H1 (cell line): ENCODE data around the gene RASGEF1C. TPM values are rescaled to one million over a fixed set of nuclear protein-coding genes. Genes with fewer than 3 reads are reported as not detected.

ENCODE experiments used
- CTCF ChIA-PET: fragments of 300-600 bp; sonication (Branson Sonifier 250); formaldehyde crosslinking; loops from one replicate; lab custom pipeline; 2021; ENCODE audit not compliant: partially characterized antibody; lab: Charles Lee
- POLR2A ChIA-PET: fragments of 300-600 bp; sonication (Branson Sonifier 250); formaldehyde crosslinking; loops from one replicate; lab custom pipeline; 2021; ENCODE audit warnings: inconsistent platforms; ENCODE audit not compliant: partially characterized antibody; lab: Charles Lee
- DNase-seq, 2 experiments: peaks; one replicate each; pipeline versions ENCODE4 v3.0.0 to v3.0.0-alpha.2; 2010 to 2022; ENCODE audit warnings: low spot score in 2 of 2, low read depth in 1 of 2, mixed read lengths in 1 of 2
- FAIRE-seq: peaks from 2 replicates; lab custom pipeline; 2011; peaks lifted over from hg19 to GRCh38; lab: Jason Lieb, UNC
- H2AFZ ChIP-seq: 2 replicates; pipeline ENCODE4 v1.8.1; 2012; ENCODE audit warnings: low read length, inconsistent platforms
- H2AK5ac ChIP-seq: 2 replicates; pipeline ENCODE4 v1.6.1; 2013; ENCODE audit warnings: low read depth, low read length
- H2BK120ac ChIP-seq: replicated peaks from 2 replicates; pipeline ENCODE3; 2013; ENCODE audit warnings: low read depth, low read length, inconsistent platforms
- H2BK12ac ChIP-seq: 2 replicates; pipeline ENCODE4 v1.6.1; 2013; ENCODE audit warnings: low read depth, low read length
- H2BK15ac ChIP-seq: 2 replicates; pipeline ENCODE4 v1.6.1; 2013; ENCODE audit warnings: low read length
- H2BK20ac ChIP-seq: 2 replicates; pipeline ENCODE4 v1.6.1; 2013; ENCODE audit warnings: low read length
- H2BK5ac ChIP-seq: 2 replicates; pipeline ENCODE4 v1.6.1; 2013; ENCODE audit warnings: low read depth, low read length
- H3K14ac ChIP-seq: 2 replicates; pipeline ENCODE4 v1.6.1; 2013; ENCODE audit warnings: inconsistent platforms; ENCODE audit not compliant: insufficient read length
- H3K18ac ChIP-seq: 2 replicates; pipeline ENCODE4 v1.6.1; 2013; ENCODE audit warnings: low read length; ENCODE audit errors: extremely low read depth
- H3K23ac ChIP-seq: 2 replicates; pipeline ENCODE4 v1.6.1; 2013; ENCODE audit warnings: inconsistent platforms; ENCODE audit not compliant: insufficient read length
- H3K23me2 ChIP-seq: 2 replicates; pipeline ENCODE4 v1.6.1; 2013; ENCODE audit warnings: low read depth, low read length
- H3K27ac ChIP-seq: 2 replicates; pipeline ENCODE4 v1.6.1; 2011; ENCODE audit warnings: low read depth, low read length, inconsistent platforms
- H3K27me3 ChIP-seq, 4 experiments: replicated peaks in 1 of 4; 1 replicate in 1 of 4; 2 replicates in 3 of 4; pipeline versions ENCODE4 v1.6.1 to v1.8.1; 2011 to 2013; ENCODE audit warnings: low read length in 3 of 4, mild to moderate bottlenecking in 3 of 4, inconsistent platforms in 2 of 4, mixed read lengths in 2 of 4, moderate library complexity in 1 of 4; ENCODE audit not compliant: control insufficient read depth in 3 of 4, insufficient read depth in 3 of 4; ENCODE audit errors: extremely low read depth in 1 of 4
- H3K36me3 ChIP-seq, 4 experiments: 2 replicates each; pipeline versions ENCODE4 v1.6.1 to v1.8.1; 2011 to 2013; ENCODE audit warnings: mild to moderate bottlenecking in 4 of 4, low read length in 3 of 4, moderate library complexity in 2 of 4, control low read depth in 1 of 4, inconsistent platforms in 1 of 4; ENCODE audit not compliant: insufficient read depth in 4 of 4, control insufficient read depth in 2 of 4
- H3K4ac ChIP-seq: replicated peaks from 2 replicates; pipeline ENCODE3; 2013; ENCODE audit warnings: low read length, low read depth, mixed read lengths, inconsistent platforms; ENCODE audit not compliant: insufficient read length
- H3K4me1 ChIP-seq, 4 experiments: replicated peaks in 1 of 4; 1 replicate in 1 of 4; 2 replicates in 3 of 4; pipeline versions ENCODE4 v1.6.1 to v1.8.1; 2011 to 2013; ENCODE audit warnings: low read length in 3 of 4, inconsistent platforms in 2 of 4, mixed read lengths in 1 of 4; ENCODE audit not compliant: insufficient read depth in 4 of 4, control insufficient read depth in 3 of 4
- H3K4me2 ChIP-seq, 2 experiments: 2 replicates each; pipeline versions ENCODE4 v1.6.1 to v1.8.1; 2011 to 2013; ENCODE audit warnings: low read depth in 2 of 2, low read length in 2 of 2, control low read depth in 1 of 2, inconsistent platforms in 1 of 2, mild to moderate bottlenecking in 1 of 2; ENCODE audit not compliant: insufficient read depth in 1 of 2
- H3K4me3 ChIP-seq, 4 experiments: fragments of 200-600, 300-600 bp in 1 of 4; sonication (generic), shearing (Covaris generic), sonication (Bioruptor Twin) in 1 of 4; 2 replicates each; pipeline versions ENCODE4 v1.5.1 to v1.8.1; 2011 to 2016; ENCODE audit warnings: low read length in 4 of 4, low read depth in 3 of 4, control low read depth in 2 of 4, inconsistent platforms in 2 of 4, mild to moderate bottlenecking in 2 of 4, mixed read lengths in 1 of 4, moderate library complexity in 1 of 4; ENCODE audit not compliant: insufficient read depth in 2 of 4; ENCODE audit errors: extremely low read depth in 1 of 4
- H3K56ac ChIP-seq: replicated peaks from 2 replicates; pipeline ENCODE3; 2013; ENCODE audit warnings: low read depth, mild to moderate bottlenecking, mixed read lengths, low read length, inconsistent platforms; ENCODE audit not compliant: insufficient read length
- H3K79me1 ChIP-seq: 2 replicates; pipeline ENCODE4 v1.6.1; 2013; ENCODE audit warnings: low read depth, low read length, control low read depth
- H3K79me2 ChIP-seq, 2 experiments: 2 replicates each; pipeline versions ENCODE4 v1.6.1 to v1.8.1; 2012 to 2013; ENCODE audit warnings: low read length in 2 of 2, mild to moderate bottlenecking in 2 of 2, inconsistent platforms in 1 of 2; ENCODE audit not compliant: insufficient read depth in 2 of 2, control insufficient read depth in 1 of 2
- H3K9ac ChIP-seq, 4 experiments: replicated peaks in 1 of 4; 1 replicate in 1 of 4; 2 replicates in 3 of 4; pipeline versions ENCODE4 v1.6.1 to v1.8.1; 2011 to 2013; ENCODE audit warnings: low read depth in 3 of 4, low read length in 3 of 4, control low read depth in 2 of 4, mild to moderate bottlenecking in 2 of 4, moderate library complexity in 2 of 4, inconsistent platforms in 1 of 4; ENCODE audit errors: extremely low read depth in 1 of 4
- H3K9me3 ChIP-seq, 2 experiments: 2 replicates each; pipeline versions ENCODE4 v1.6.1 to v1.8.1; 2012 to 2013; ENCODE audit warnings: mild to moderate bottlenecking in 2 of 2, moderate library complexity in 2 of 2, control low read depth in 1 of 2, inconsistent platforms in 1 of 2, low read depth in 1 of 2, low read length in 1 of 2, mixed read lengths in 1 of 2; ENCODE audit not compliant: insufficient read depth in 2 of 2
- H4K20me1 ChIP-seq, 2 experiments: replicated peaks in 1 of 2; 2 replicates each; pipeline versions ENCODE3 to v1.8.1; 2011 to 2013; ENCODE audit warnings: inconsistent platforms in 2 of 2, low read length in 2 of 2, mild to moderate bottlenecking in 1 of 2; ENCODE audit not compliant: insufficient read depth in 2 of 2, control insufficient read depth in 1 of 2
- H4K5ac ChIP-seq: 2 replicates; pipeline ENCODE4 v1.6.1; 2013; ENCODE audit warnings: low read length, low read depth, mixed read lengths, inconsistent platforms; ENCODE audit not compliant: insufficient read length
- H4K8ac ChIP-seq: 2 replicates; pipeline ENCODE4 v1.8.0; 2013; ENCODE audit warnings: mild to moderate bottlenecking, moderate library complexity, low read length, inconsistent platforms; ENCODE audit not compliant: insufficient read depth; ENCODE audit errors: extremely low read depth
- H4K91ac ChIP-seq: replicated peaks from 2 replicates; pipeline ENCODE3; 2013; ENCODE audit warnings: low read length, mixed read lengths, inconsistent platforms; ENCODE audit not compliant: insufficient read length
- CBX8 ChIP-seq: fragments of 300-800, 300-1000 bp; sonication (generic); IDR thresholded peaks from 2 replicates; pipeline ENCODE4 v1.7.1; 2016; ENCODE audit warnings: low read depth, low read length, borderline replicate concordance
- RNF2 ChIP-seq: fragments of 200-900, 300-1000 bp; sonication (generic); IDR thresholded peaks from 2 replicates; pipeline ENCODE4 v1.7.1; 2016; ENCODE audit warnings: borderline replicate concordance, low read depth, mild to moderate bottlenecking, antibody characterized with exemption, low read length; ENCODE audit not compliant: poor library complexity, severe bottlenecking; ENCODE audit errors: missing control alignments
- WGBS, 2 experiments: shearing (Covaris generic) in 1 of 2; methylation state at CpG; one replicate each; pipeline versions ENCODE4 v1.1.6 to v1.1.7; 2013 to 2015; ENCODE audit warnings: low lambda C conversion rate in 2 of 2, mixed read lengths in 2 of 2, inconsistent platforms in 1 of 2, low coverage in 1 of 2, missing lambda C conversion rate in 1 of 2; ENCODE audit not compliant: insufficient replicate concordance in 2 of 2, insufficient coverage in 1 of 2, insufficient read length in 1 of 2; ENCODE audit errors: extremely low coverage in 1 of 2, missing lambda C conversion rate in 1 of 2; 5-methylcytosine and 5-hydroxymethylcytosine counted together
- polyA plus RNA-seq, 7 experiments: library from polyadenylated mRNA; depleted of rRNA in 3 of 7; stranded (reverse) in 5 of 7; unstranded in 2 of 7; fragments of >200 nt in 5 of 7; fragments of 200-250 nt in 2 of 7; gene quantifications; 1 replicate in 5 of 7; 2 replicates in 1 of 7; 4 replicates in 1 of 7; pipeline versions ENCODE4 v1.2.1 to v1.2.3, GENCODE V29; 2011 to 2013; ENCODE audit warnings: missing spikeins in 2 of 7, mixed read lengths in 2 of 7
- total RNA-seq: library from RNA; stranded (reverse); fragmentation: NEBNext Ultra II Directional; extraction: Animal tissue kit (Norgen Biotek cat#: 25700); gene quantifications from 2 replicates; pipeline ENCODE4 v1.2.1, GENCODE V29; 2021

The RASGEF1C gene
- total and polyA plus RNA-seq, 2 of the 8 experiments (the other 6 are each of a cell fraction or from before 2014, with no cell fraction given), result 0.26 to 0.61 TPM

- no peak overlapping the region for H4K8ac ChIP-seq
- no peak overlapping the region for H2AK5ac ChIP-seq
- no peak overlapping the region for H2AFZ ChIP-seq
- H3K4me1 ChIP-seq, result no peaks in the 10 kb centered on the region
- no peak overlapping the region for H4K91ac ChIP-seq
- WGBS, 2 experiments, result 93% methylated on average over 14 of the region's 16 CpGs; no CpG with 5 or more reads in 1 of the 2 experiments
- H3K79me2 ChIP-seq, result no peaks in the 10 kb centered on the region
- H3K23ac ChIP-seq, result no peak overlapping the region
- H3K4ac ChIP-seq, result no peak overlapping the region
- no peak overlapping the region for H2BK120ac ChIP-seq
- DNase-seq, result peak in 1 of 2 experiments; percentile 41
- no peak overlapping the region for H3K4me3 ChIP-seq
- FAIRE-seq, result no peak
- no peak overlapping the region for H2BK5ac ChIP-seq
- H3K4me2 ChIP-seq, result no peak overlapping the region
- H3K27me3 ChIP-seq, result no peaks in the 10 kb centered on the region; a peak in 1 of 7 replicates
- H3K79me1 ChIP-seq, result no peaks in the 10 kb centered on the region
- ChIA-PET POLR2A (interaction anchor here (1.4 kb wide), 1 partner anchor 152 kb away, joined by 3 read pairs; no protein-coding TSS in a partner anchor), CTCF (interaction anchor here (0.7 to 1.1 kb wide), 2 partner anchors 126 to 1059 kb away, joined by 3 read pairs; no protein-coding TSS in a partner anchor)
- no peak overlapping the region for H3K9ac ChIP-seq
- no peaks in the 10 kb centered on the region for H3K36me3 ChIP-seq
- no peak overlapping the region for H2BK20ac ChIP-seq
- no peak overlapping the region for H3K27ac ChIP-seq
- no peaks in the 10 kb centered on the region for H3K9me3 ChIP-seq
- no peak overlapping the region for H3K14ac ChIP-seq
- no peak overlapping the region for H2BK15ac ChIP-seq
- no peak overlapping the region for H2BK12ac ChIP-seq
- H3K23me2 ChIP-seq, result peaks cover 3% of the 10 kb centered on the region; the same call in 1 of the 2 replicates
- H4K5ac ChIP-seq, result no peak overlapping the region
- H3K56ac ChIP-seq, result no peak overlapping the region
- H4K20me1 ChIP-seq, result peaks cover 0 to 4% of the 10 kb centered on the region in 2 experiments
- no peak overlapping the region for H3K18ac ChIP-seq
- TF ChIP-seq CBX8 (no peak), RNF2 (no peak)
Measured at GRCh38 chr5:180130291-180130869, 78.6 kb downstream of the RASGEF1C start.
